Activated CD4-positive, CD25-positive, alpha-beta regulatory T cell treated with anti-CD3 and anti-CD28 coated beads, Interleukin-2, amount 50 U/mL, for 24 hours (primary cell): ENCODE results near the gene COLEC11.

Source experiments
- ATAC-seq, 2 donors: fragments of 150-1000 bp; cut with Tn5 transposase; one replicate each; pipeline ENCODE4 v1.10.0; 2021; ENCODE audit warnings: mild to moderate bottlenecking in 1 of 2, moderate library complexity in 1 of 2

The COLEC11 gene

DNA sequence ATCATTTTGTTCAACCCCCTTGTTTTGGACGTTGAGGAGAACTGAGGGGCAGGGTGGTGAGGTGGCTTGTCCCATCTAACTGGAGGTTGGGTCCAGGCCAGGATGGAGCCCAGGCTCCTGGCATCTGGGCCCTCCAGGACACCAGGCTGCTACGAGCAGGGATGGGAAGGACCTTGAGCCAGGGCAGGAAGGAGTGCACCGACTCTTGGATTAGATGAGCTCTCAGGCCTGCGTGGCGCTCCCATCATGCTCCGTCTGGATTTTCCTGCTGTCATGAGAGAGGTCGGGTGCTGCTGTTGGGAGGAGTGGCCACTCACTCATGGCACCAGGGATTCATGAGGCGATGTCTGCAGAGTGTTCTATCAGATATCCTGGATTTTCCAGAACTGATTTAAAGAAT lies 44.7 kb downstream of the COLEC11 start:
- no peak for ATAC-seq

DNA sequence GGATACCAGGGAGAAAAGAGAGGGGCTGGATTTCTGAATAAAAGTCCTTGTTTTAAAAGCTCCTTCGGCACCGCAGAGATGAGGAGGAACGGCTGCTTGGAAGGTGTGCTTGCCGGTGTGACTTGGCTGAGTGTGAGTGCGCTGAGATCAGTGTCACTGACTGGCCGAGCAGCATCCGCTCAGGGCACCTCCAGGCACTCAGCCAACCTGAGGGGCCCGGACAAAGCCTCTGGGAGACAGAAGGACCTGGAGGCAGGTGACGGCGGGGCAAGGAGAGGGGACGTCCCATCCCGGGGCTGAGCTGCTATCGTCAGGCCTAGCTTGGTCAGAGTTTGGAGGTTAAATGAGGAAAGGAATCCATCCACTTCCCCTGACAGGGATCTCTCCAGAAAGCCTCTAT lies 46.3 kb downstream of the COLEC11 start:
- ATAC-seq, result no peak

DNA sequence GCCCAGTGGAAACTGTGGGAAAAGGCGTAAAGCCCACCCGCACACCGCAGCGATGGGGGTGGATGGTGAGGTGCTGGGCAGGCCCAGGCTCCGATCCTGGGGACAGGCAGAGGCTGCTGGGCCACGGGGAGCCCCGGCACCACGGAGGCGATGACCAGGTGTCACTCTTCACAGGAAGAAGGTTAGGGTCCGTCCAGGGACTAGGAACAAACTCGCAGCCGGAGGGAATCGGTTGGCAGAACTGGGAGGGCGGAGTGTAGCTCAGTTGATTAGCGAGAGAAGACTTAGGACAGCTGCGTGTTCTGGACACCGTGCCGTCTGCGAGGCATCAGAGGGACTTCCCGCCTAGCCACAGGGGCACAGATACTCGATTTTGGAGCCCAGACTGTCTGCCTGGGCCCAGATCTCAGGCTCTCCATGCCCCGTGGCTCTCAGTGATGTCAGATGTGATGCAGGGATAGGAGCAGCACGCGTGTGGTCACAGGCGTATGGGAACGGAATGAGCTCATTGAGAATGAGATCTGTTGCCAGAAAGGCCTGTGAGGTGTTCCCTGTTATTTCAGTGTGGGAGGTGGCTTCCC lies 47.0 kb downstream of the COLEC11 start:
- ATAC-seq, result no peak

DNA sequence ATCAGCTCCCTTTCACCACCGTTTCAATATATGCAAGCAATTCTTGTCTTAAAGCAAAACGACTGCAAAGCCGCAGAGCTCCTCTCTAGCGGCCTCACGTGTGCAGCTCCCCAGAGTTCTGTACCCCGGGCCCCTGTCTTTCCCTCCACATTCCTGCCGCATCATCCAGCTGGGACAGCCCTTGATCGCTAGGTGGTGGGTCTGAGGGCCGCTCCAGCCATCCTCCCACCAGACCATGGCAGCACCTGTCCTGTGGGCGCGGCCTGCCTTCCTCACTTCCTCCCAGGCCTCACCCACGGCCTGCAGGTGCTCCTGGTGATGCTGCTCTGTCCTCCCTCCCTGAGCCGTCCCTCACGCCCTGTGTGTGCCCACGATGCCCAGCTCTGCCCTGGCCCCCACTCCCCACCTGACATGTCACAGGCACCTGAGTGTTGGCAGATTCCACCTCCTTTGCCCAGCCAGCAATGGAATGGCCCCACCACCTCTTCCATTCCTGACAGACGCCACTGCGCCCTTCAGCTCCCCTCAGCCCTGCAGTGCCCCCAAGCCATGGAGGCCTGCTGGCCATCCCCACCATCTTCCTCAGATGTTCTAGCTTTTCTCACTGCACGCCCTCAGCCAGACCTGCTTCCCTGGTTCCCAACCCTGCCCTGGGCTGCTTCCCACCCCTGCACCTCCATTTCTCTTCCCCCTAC lies 47.8 kb downstream of the COLEC11 start:
- ATAC-seq, result no peak

DNA sequence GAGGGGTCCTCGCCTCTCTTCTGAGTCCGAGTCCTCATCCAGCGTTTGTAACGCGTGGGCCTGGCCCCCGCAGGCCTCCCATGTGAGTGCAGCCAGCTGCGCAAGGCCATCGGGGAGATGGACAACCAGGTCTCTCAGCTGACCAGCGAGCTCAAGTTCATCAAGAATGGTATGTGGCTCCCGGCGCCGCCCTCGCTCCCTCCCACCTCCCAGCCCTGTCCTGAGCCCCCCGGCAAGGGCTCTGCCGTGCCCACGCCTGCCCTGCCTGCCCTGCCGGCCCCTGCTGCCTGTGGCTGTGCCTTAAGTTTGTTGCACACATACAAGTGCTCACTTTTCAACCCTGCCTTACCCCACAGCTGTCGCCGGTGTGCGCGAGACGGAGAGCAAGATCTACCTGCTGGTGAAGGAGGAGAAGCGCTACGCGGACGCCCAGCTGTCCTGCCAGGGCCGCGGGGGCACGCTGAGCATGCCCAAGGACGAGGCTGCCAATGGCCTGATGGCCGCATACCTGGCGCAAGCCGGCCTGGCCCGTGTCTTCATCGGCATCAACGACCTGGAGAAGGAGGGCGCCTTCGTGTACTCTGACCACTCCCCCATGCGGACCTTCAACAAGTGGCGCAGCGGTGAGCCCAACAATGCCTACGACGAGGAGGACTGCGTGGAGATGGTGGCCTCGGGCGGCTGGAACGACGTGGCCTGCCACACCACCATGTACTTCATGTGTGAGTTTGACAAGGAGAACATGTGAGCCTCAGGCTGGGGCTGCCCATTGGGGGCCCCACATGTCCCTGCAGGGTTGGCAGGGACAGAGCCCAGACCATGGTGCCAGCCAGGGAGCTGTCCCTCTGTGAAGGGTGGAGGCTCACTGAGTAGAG lies 48.7 kb downstream of the COLEC11 start:
- ATAC-seq, result no peak

DNA sequence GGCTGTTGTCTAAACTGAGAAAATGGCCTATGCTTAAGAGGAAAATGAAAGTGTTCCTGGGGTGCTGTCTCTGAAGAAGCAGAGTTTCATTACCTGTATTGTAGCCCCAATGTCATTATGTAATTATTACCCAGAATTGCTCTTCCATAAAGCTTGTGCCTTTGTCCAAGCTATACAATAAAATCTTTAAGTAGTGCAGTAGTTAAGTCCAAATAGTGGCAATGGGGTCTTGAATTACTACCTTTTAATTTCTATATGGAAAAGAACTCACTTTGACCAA lies 49.3 kb downstream of the COLEC11 start:
- no peak for ATAC-seq

DNA sequence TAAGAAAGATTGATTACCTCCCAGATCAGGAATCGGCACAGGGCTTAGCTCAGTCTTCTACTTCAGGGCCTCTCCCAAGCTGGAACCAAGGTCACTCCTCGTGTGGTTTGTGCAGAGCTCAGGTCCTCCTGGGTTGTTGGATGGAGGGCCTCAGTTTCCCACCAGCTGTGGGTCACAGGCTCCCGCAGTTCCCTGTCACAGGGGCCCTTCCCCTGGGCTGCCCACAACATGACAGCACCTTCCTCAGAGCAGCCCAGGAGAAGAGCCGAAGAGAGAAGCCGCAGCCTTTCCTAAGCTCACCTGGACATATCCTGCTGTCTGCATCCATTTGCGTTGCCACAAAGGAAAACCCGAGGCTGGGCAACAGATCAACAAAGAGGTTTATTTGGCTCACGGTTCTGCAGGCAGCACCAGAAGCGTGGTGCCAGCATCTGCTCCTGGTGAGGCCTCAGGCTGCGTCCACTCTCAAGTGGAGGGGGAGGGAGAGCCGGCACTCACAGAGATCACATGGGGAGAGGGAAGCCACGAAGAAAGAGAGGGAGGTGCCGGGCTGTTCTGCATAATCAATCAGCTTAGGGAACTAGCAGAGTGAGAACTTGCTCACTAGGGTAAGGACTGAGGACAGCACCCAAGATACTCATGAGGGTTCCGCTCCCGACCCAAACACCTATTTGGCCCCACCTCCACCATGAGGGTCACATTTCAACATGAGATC lies 50.1 kb downstream of the COLEC11 start:
- no peak for ATAC-seq

DNA sequence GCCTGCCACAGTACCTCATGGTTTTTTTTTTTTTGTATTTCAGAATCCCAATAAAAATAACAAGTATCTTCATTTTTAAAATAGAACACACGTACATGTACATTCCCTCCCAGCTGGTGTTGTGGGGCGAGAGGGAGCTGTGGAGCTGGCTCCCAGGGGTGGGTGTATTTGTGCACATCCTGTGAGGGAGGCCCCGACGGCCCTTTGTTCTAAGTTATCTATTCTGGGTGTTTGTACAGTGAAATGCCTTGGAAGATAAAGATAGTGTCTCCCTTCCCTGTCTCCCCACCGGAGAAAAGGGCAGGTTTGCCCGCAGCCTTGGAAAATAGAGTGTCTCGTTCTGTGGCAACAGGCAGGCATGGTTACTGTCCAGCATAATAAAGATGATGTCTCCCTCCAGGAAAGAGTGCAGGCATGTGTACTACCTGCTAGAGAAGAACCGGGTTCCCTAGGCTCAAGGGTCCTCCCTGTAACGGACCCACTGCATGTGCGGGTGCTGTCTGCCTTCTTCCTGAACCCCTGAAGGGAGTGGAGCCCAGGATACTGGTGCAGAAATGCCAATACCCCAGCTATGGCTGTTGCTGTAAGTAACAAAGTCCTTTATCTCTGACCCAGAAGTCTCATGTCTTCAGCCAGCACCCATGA lies 51.0 kb downstream of the COLEC11 start:
- no peak for ATAC-seq

DNA sequence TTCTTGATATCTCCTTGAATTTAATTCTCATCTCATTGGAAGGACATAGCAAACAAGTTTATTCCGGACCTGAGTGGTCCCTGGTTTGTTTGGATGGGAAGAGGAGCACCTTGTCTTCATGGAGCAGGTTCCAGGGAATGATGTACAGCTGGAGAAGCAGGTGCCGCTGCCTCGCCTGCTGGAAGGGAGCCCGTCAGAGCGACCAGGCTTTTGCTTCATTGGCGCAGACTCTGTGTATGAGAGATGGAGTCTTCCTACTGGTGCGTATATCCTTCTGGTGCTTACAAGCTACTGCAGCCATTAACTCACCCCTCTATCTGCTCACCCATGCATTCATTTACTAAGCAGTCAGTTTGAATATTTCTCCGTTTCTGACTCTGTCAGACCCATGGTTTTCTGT lies 51.5 kb downstream of the COLEC11 start:
- no peak for ATAC-seq

DNA sequence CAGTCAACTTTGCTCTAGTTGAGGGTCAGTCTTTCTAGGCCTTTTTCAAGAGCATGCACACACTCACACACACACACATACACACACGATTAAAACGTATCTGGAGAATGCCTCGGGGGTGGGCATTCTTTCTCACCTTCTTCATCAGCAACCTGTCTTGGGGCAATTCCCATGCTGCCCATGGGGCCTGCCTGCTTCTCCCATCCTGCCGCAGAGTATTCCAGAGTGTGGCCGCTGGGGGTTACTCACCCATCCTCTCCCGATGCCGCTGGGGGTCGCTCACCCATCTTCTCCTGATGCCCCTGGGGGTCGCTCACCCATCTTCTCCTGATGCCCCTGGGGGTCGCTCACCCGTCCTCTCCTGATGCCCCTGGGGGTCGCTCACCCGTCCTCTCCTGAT lies 52.3 kb downstream of the COLEC11 start:
- ATAC-seq, result no peak

DNA sequence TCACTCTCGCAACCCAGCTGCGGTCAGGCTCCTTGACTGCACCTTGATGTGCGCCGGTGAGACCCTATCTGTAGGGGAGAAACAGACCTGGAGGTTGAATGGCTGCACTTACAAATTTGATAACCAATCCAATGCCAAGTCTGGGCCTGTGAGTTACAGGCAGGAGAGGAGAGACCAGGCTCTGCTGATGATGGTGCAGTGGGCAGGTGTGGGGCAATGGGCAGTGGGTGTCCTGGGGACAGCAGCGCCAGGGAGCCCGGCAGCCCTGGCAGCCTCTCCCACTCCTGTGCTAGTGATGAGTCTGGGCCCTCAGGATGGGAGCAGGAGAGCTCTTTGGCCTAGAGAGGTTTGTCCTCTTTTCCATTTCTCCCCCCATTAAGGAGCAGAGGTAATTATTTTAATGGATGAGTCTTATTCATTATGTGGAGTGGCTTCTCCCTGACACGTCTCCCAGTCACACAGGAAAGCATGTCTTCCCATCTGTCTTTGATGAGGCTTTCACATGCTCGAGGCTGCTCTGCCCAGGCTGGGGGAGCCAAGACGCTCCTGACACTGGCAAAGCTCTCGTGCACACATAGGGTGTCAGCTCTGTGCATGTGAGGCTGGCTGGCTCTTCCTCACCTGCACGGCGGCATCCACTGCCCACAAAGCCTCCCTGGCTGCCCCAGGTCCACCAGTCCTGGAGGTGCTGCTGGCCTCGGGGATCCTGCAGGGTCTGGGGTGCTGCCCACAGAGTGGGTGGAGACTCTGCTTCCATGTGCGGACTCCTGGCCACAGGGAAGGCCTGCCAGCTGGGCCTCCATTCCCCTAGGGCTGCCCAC lies 53.1 kb downstream of the COLEC11 start:
- no peak for ATAC-seq

DNA sequence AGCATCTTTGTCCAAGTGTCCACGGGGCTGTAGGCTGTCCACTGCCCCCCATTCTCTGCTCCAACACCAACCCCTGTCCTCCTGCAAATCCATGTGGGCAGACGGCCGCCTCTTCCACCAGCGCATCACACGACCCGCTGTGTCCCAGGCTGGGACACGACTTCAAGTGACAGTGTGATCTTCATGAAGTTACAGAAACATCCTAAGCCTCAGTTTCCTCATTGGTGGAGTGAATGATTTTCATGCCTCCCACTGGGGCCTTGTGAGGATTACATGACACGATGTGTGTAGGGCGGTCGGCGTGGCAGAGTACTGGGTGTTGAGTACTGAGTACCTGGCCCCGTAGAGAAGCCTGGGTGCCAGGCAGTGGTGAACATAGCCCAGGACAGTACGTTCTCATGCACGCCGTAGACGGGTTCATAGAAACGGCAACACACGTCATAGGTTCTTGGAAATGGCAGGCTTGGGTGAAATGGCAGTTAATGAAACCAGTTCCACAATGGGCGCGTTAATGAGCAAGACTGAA lies 53.8 kb downstream of the COLEC11 start:
- ATAC-seq, result no peak

DNA sequence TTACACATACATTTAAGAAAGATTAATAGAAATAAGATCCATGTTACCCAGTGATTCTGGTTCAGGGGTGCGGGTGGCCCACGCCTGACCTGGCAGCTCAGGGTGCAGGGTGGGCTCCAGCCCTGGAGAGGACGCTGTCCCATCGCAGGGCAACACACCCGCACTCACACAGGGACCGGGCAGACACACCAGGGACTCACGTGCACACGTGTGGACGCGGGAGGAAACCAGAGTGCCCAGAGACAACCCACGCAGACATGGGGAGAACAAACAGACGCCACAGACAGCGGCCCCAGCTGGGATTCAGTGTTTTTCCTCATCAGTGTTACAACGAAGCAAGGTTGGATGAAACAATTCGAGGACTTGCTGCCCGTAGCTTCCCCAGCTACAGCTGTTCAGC lies 54.7 kb downstream of the COLEC11 start:
- ATAC-seq, result no peak

DNA sequence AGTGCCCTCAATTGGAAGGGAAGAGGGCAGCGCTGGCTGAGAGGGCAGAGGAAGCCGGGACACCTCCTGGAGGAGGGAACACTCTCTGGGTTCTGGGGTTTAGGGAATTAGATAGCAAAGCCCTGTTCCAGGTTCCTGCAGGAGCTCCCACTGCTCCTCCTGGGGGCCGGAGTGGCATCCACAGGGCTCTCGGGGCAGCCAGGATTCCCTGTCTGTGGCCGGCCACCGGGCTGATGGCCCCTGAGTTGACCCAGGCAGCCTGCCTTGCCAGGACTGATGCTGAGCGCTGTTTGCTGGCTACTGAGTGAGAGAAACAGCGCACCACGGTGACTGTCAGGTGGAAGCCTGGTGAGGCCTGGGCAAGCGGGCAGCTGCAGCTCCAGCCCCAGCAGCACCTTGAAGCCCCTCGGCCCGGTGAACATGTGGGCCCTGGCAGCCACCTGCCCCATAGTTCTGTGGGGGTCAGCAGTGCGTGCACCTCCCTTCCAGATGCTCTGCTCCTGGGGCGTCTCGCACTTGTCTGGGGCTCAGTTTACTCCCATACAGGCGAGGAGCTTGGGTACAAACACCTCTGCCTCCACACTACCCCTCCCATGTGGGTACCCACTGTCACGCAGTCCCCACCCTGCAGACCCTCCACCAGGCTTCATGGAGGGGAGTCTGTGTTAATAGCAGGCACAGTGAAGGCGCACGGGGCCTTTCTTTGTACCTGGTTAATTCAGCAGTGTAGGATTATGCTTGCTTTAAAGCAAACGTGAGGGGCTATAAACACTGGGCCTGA lies 55.4 kb downstream of the COLEC11 start:
- no peak for ATAC-seq

DNA sequence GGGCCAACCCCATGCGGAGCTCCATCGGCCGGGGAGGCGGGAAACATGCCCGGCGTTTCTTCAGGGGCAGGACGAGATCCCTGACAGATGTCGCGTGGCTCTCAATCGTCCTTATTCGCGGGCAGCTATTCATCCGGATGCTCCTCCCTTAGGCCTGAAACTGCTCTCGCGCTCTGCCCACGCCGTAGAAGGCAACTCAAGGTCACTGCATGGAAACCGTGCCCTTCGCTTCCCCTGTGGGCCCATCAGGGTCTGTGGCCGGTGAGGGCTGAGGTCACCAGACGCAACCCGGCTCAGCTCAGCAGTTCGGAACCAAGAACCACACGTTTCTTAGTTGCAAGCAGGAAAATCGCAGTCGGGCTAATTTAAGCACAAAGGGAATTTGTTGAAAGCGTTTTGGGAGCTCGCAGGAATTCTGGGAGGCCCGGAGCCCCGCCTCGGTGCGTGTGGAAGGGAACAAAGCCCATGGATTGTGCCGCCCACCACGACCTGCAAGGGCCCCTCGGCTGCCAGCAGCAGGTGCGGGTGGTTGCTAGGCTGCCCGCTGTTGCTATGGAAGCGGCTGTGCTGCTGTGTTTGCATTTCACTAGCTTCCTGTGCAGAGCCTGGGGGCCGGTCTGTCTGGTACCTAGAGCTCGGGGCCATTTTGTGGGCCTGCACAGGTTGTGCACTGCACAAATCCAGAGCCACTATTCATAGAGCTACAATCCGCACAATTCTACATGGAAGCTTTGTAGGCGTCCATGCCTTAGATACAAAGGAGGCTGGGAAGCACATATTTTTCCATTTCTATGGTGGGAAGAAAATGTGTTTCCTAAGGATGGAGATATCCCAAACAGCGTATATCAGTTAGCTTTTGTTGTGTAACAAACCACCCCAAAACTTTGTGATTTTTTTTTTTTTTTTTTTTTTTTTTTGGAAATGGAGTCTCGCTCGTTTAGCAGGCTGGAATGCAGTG lies 57.1 kb downstream of the COLEC11 start:
- peak; percentile 67 to 73 for ATAC-seq

DNA sequence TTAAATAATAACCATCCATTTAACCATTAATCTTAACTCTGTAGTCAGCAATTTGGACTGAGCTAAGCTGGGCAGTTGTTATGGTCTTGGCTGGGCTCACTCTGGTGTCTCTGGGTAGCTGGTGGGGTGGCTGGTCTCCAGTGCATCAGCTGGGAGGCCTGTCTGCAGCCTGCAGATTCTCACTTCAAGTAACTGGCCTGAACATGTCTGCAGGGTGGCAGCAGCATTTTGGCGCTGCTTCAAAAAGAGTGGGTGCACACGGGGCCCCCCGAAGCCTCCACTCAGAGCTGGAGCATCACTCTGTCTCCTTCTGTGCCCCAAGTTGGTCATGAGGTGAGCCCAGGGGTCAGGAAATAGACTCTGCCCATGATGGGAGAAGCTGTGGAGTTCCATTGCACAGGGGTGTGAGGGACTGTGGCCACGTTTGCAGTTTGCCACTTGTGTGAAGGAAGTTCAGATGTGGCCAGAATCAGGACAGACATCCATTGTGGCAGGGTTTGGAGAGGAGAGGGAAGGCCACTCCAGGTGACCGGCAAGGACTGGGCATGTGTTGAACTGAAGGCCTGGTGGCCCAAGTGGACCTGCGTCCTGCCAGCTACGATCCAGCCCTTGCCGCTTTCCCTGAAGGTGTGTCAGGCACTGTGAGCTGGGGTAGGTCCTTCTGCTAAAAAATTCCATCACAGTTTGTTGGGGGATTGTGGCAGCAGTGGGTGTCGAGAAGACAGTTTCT lies 58.1 kb downstream of the COLEC11 start:
- ATAC-seq, result no peak

DNA sequence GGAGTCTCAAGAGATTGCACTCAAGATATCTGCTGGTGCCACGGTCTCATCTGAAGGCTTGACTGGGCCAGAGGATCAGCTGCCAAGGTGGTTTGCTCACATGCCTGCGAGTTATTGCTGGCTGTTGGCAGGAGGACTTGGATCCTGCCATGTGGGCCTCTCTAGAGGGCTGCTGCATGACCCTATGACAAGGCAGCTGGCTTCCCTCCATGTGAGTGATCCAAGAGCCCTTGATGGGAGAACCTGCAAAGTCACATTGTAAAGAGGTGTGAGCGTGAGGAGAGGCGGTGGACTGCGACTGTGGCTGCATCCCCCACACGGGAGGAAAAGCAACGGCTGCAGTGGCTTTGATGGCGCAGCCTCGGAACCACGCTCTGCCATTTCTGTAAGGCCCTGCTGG lies 59.1 kb downstream of the COLEC11 start:
- ATAC-seq, result no peak

DNA sequence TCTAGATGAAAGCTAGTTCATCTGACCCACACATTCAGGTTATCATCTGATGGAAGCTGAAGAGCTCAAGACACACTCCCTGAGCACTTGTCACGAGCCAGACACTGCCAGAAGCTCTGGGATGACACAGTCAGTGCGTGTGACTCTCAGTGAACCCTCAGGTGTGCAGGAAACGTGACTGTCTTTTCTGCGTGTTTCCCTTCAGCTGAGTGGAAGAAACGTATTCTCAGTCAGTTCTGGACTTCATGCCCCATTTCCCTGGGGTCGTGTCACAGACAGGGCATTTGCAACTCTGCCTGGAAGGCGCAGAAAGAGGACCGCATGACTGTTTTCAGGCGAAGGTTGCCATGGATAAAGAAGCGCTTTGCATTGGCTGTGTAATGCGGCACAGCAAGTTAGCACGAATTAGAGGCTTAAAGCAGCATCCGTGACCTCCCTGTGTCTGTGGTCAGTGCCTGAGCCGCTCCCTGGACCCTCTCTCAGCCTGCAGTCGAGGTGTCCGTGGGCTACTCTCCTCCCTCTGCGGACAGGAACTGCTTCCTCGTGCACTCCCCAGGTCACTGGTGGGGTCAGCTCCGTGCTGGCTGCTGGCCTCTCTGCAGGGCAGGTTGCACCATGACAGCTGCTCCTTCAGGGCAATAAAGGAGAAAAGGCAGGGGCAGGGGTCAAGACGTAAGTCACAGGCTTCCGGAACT lies 59.8 kb downstream of the COLEC11 start:
- ATAC-seq, result no peak
